HEK293T (cell line): ENCODE data around the gene DQX1.

Experiments used
- CTCF ChIA-PET: fragments of 350-600 bp; formaldehyde crosslinking; extraction: SDS; loops from one replicate; lab custom pipeline; 2021; ENCODE audit warnings: antibody characterized with exemption, inconsistent platforms; lab: Yijun Ruan, JAX
- POLR2A ChIA-PET: fragments of 350-600 bp; formaldehyde crosslinking; extraction: SDS; loops from one replicate; lab custom pipeline; 2020; ENCODE audit warnings: antibody characterized with exemption, inconsistent platforms; lab: Yijun Ruan, JAX
- DNase-seq: peaks from one replicate; pipeline ENCODE4 v3.0.0; 2012; ENCODE audit warnings: mixed read lengths; ENCODE audit errors: extremely low spot score
- ARNT ChIP-seq: fragments of 450-650 bp; IDR thresholded peaks from 2 replicates; pipeline ENCODE4 v1.6.1; 2017; ENCODE audit warnings: mild to moderate bottlenecking
- BHLHE40 ChIP-seq: fragments of 450-650 bp; IDR thresholded peaks from 2 replicates; pipeline ENCODE4 v1.6.1; 2016; ENCODE audit warnings: mild to moderate bottlenecking, moderate library complexity, borderline replicate concordance
- CTBP1 ChIP-seq: fragments of 450-650 bp; IDR thresholded peaks from 2 replicates; pipeline ENCODE4 v1.6.1; 2016; ENCODE audit warnings: borderline replicate concordance
- ELF4 ChIP-seq: fragments of 450-650 bp; IDR thresholded peaks from 2 replicates; pipeline ENCODE4 v1.6.1; 2017; ENCODE audit warnings: antibody characterized with exemption
- FOXA1 ChIP-seq: fragments of 450-650 bp; IDR thresholded peaks from 2 replicates; pipeline ENCODE4 v1.6.1; 2016; ENCODE audit warnings: mild to moderate bottlenecking
- FOXK2 ChIP-seq: fragments of 450-650 bp; IDR thresholded peaks from 2 replicates; pipeline ENCODE4 v1.6.1; 2016; ENCODE audit warnings: mild to moderate bottlenecking
- FOXM1 ChIP-seq: fragments of 450-650 bp; IDR thresholded peaks from 2 replicates; pipeline ENCODE4 v1.6.1; 2017; ENCODE audit warnings: mild to moderate bottlenecking, borderline replicate concordance
- HDGF ChIP-seq: fragments of 450-650 bp; IDR thresholded peaks from 2 replicates; pipeline ENCODE4 v1.6.1; 2017; ENCODE audit warnings: antibody characterized with exemption, borderline replicate concordance
- L3MBTL2 ChIP-seq: fragments of 450-650 bp; conservative IDR thresholded peaks from 2 replicates; pipeline ENCODE4 v1.6.1; 2016; ENCODE audit warnings: mild to moderate bottlenecking
- LEF1 ChIP-seq: fragments of 450-650 bp; IDR thresholded peaks from 2 replicates; pipeline ENCODE4 v1.6.1; 2017; ENCODE audit warnings: mild to moderate bottlenecking, borderline replicate concordance
- NFRKB ChIP-seq: fragments of 450-650 bp; IDR thresholded peaks from 2 replicates; pipeline ENCODE4 v1.6.1; 2016; ENCODE audit warnings: mild to moderate bottlenecking, moderate library complexity
- PKNOX1 ChIP-seq: fragments of 450-650 bp; IDR thresholded peaks from 2 replicates; pipeline ENCODE4 v1.6.1; 2016
- SP1 ChIP-seq: fragments of 450-650 bp; IDR thresholded peaks from 2 replicates; pipeline ENCODE4 v1.6.1; 2017
- SUZ12 ChIP-seq: fragments of 450-650 bp; IDR thresholded peaks from 2 replicates; pipeline ENCODE4 v1.6.1; 2016; ENCODE audit warnings: mild to moderate bottlenecking
- TARDBP ChIP-seq: fragments of 450-650 bp; IDR thresholded peaks from 2 replicates; pipeline ENCODE4 v1.6.1; 2016
- ZNF384 ChIP-seq: fragments of 450-650 bp; IDR thresholded peaks from 2 replicates; pipeline ENCODE4 v1.6.1; 2016

The DQX1 gene

GRCh38 chr2:74571058-74571457 lies 45.0 kb upstream of the DQX1 start:
- DNase-seq = no peak
- TF ChIP-seq HDGF = no peak
- TF ChIP-seq ZNF384 = no peak
- TF ChIP-seq LEF1 = no peak
- TF ChIP-seq SUZ12 = no peak
- TF ChIP-seq FOXA1 = no peak
- TF ChIP-seq BHLHE40 = no peak
- TF ChIP-seq L3MBTL2 = no peak
- TF ChIP-seq CTBP1 = no peak
- no peak for TF ChIP-seq PKNOX1
- TF ChIP-seq FOXK2 = no peak
- no peak for TF ChIP-seq NFRKB
- no peak for TF ChIP-seq TARDBP
- TF ChIP-seq FOXM1 = no peak
- TF ChIP-seq SP1 = no peak
- no peak for TF ChIP-seq ELF4
- no peak for TF ChIP-seq ARNT
- ChIA-PET POLR2A (no interaction called here), CTCF (no interaction called here)

GRCh38 chr2:74569686-74570085 lies 43.7 kb upstream of the DQX1 start:
- POLR2A ChIA-PET = no interaction called here
- DNase-seq = no peak
- TF ChIP-seq BHLHE40 = no peak
- CTCF ChIA-PET = no interaction called here

GRCh38 chr2:74567881-74568280 lies 41.9 kb upstream of the DQX1 start:
- CTCF ChIA-PET = interaction anchor here (0.8 kb wide), 1 partner anchor 20 kb away, joined by 3 read pairs; no protein-coding TSS in a partner anchor
- DNase-seq = no peak
- POLR2A ChIA-PET = interaction anchor here (0.9 kb wide), 1 partner anchor 10 kb away, joined by 3 read pairs; no protein-coding TSS in a partner anchor
- TF ChIP-seq HDGF (no peak), LEF1 (no peak), FOXA1 (no peak), FOXM1 (no peak), CTBP1 (no peak), SP1 (no peak), PKNOX1 (no peak), TARDBP (no peak), ARNT (no peak), ELF4 (no peak), ZNF384 (no peak), FOXK2 (no peak), BHLHE40 (no peak), SUZ12 (no peak), NFRKB (no peak), L3MBTL2 (no peak)

- DNase-seq = no peak
- ChIA-PET POLR2A (no interaction called here), CTCF (no interaction called here)
- TF ChIP-seq L3MBTL2 (no peak), FOXK2 (no peak)
Measured at GRCh38 chr2:74566754-74567085, 40.7 kb upstream of the DQX1 start.

GRCh38 chr2:74566076-74566753 lies 40.2 kb upstream of the DQX1 start:
- no peak for DNase-seq

More at GRCh38 chr2:74566076-74566753, 40.2 kb upstream of the DQX1 start:
- POLR2A ChIA-PET = no interaction called here
- CTCF ChIA-PET = interaction anchor here (0.7 kb wide), 1 partner anchor 312 kb away, joined by 3 read pairs; no protein-coding TSS in a partner anchor
- TF ChIP-seq SUZ12 (no peak), HDGF (no peak), ARNT (no peak), NFRKB (no peak), LEF1 (no peak), L3MBTL2 (no peak), FOXA1 (no peak), FOXK2 (no peak), ZNF384 (no peak), TARDBP (no peak), BHLHE40 (no peak), FOXM1 (no peak), CTBP1 (no peak), ELF4 (no peak), PKNOX1 (no peak), SP1 (no peak)
